ENCODE measurements around the gene TMEM225.

TMEM225 gene

GRCh38 chr11:123852321-123852720, 33.1 kb downstream of the TMEM225 start:
- in situ Hi-C loops (cut with HindIII; ENCODE audit: low sequenced_read_pairs): no loop called here
- DNase-seq (ENCODE audit: low read depth, low spot score): no peak
- H3K4me3 ChIP-seq (ENCODE audit: low read depth, low read length): no peak overlapping the region
- no peak for TF ChIP-seq CTCF (IDR thresholded peaks at IDR 0.05; ENCODE audit: low read depth, low read length)

- no peak for TF ChIP-seq CTCF (IDR thresholded peaks at IDR 0.05; ENCODE audit: low read depth, low read length)
- no peak overlapping the region for H3K4me3 ChIP-seq (ENCODE audit: low read depth, low read length)
- no peak for DNase-seq (ENCODE audit: low read depth, low spot score)
- in situ Hi-C loops (cut with HindIII; ENCODE audit: low sequenced_read_pairs): no loop called here
These were observed 34.4 kb downstream of the TMEM225 start for GRCh38 chr11:123851110-123851509.

GRCh38 chr11:123841174-123841573, 44.3 kb downstream of the TMEM225 start:
- in situ Hi-C loops (cut with HindIII; ENCODE audit: low sequenced_read_pairs): no loop called here
- no peak overlapping the region for H3K4me3 ChIP-seq (ENCODE audit: low read depth, low read length)
- no peak for DNase-seq (ENCODE audit: low read depth, low spot score)
- no peak for TF ChIP-seq CTCF (IDR thresholded peaks at IDR 0.05; ENCODE audit: low read depth, low read length)

GRCh38 chr11:123839131-123839530, 46.3 kb downstream of the TMEM225 start:
- DNase-seq (ENCODE audit: low read depth, low spot score): no peak
- in situ Hi-C loops (cut with HindIII; ENCODE audit: low sequenced_read_pairs): no loop called here
- H3K4me3 ChIP-seq (ENCODE audit: low read depth, low read length): no peak overlapping the region
- TF ChIP-seq CTCF (IDR thresholded peaks at IDR 0.05; ENCODE audit: low read depth, low read length): no peak

GRCh38 chr11:123838659-123839058, 46.8 kb downstream of the TMEM225 start:
- in situ Hi-C loops (cut with HindIII; ENCODE audit: low sequenced_read_pairs): no loop called here
- H3K4me3 ChIP-seq (ENCODE audit: low read depth, low read length): no peak overlapping the region
- DNase-seq (ENCODE audit: low read depth, low spot score): no peak
- TF ChIP-seq CTCF (IDR thresholded peaks at IDR 0.05; ENCODE audit: low read depth, low read length): no peak

DNA sequence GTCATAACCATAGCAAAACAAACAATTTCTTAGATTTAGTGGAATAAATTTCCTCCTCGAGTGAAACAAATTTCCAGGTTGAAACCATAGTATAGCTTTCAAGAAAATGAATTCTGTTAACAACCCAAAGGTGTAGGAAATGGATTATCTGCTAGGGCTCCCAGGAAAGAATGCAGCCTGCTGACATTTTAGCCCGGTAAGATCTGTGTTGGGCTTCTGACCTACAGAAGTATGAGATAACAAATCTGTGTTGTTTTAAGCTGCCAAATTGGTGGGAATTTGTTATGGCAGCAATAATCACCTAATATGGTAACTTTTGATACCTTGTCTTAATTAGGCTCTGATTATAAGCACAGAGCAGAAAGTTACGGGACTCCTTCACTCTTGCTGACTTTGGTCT, 47.3 kb downstream of the TMEM225 start:
- no peak overlapping the region for H3K4me3 ChIP-seq (ENCODE audit: low read depth, low read length)
- in situ Hi-C loops (cut with HindIII; ENCODE audit: low sequenced_read_pairs): no loop called here
- DNase-seq (ENCODE audit: low read depth, low spot score): no peak
- no peak for TF ChIP-seq CTCF (IDR thresholded peaks at IDR 0.05; ENCODE audit: low read depth, low read length)

GRCh38 chr11:123833095-123833494, 52.4 kb downstream of the TMEM225 start:
- no peak for TF ChIP-seq CTCF (IDR thresholded peaks at IDR 0.05; ENCODE audit: low read depth, low read length)
- H3K4me3 ChIP-seq (ENCODE audit: low read depth, low read length): no peak overlapping the region
- in situ Hi-C loops (cut with HindIII; ENCODE audit: low sequenced_read_pairs): no loop called here
- no peak for DNase-seq (ENCODE audit: low read depth, low spot score)

Measured in astrocyte of the spinal cord (primary cell).